Activated naive CD4-positive, alpha-beta T cell treated with anti-CD3 and anti-CD28 coated beads, Interleukin-2, amount 50 U/mL, for 72 hours (primary cell): ENCODE measurements around the gene XRN1. TPM values are rescaled to one million over a fixed set of nuclear protein-coding genes. Genes with fewer than 3 reads are reported as not detected.
"Not testable (repeated sequence)": the region's sequence is repeated elsewhere in the genome, so short reads cannot be mapped to it uniquely, and the experiment has no call there.

Source experiments
- ATAC-seq, 2 donors: fragments of 150-1000 bp; cut with Tn5 transposase; 2 replicates each; pipeline ENCODE4 v1.10.0; 2021; ENCODE audit warnings: mild to moderate bottlenecking in 2 of 2, moderate library complexity in 2 of 2
- DNase-seq, 2 donors: peaks; one replicate each; pipeline ENCODE4 v3.0.0; 2021 to 2022; ENCODE audit warnings: low spot score in 2 of 2
- H3K27ac Mint-ChIP-seq, 2 donors: one replicate each; pipeline ENCODE4 v1.8.0; 2022; ENCODE audit warnings: mild to moderate bottlenecking in 2 of 2, mixed read lengths in 2 of 2
- H3K36me3 Mint-ChIP-seq, 2 donors: one replicate each; pipeline ENCODE4 v1.8.0; 2022; ENCODE audit warnings: mixed read lengths in 2 of 2
- H3K9me3 Mint-ChIP-seq, 2 donors: one replicate each; pipeline ENCODE4 v1.8.0; 2022; ENCODE audit warnings: mixed read lengths in 2 of 2
- total RNA-seq, 2 donors: library from RNA; stranded (reverse); gene quantifications; one replicate each; pipeline ENCODE4 v1.2.3, GENCODE V29; 2022

XRN1 gene
- total RNA-seq, 2 donors from 2014 or later, result 60.4 to 79.2 TPM

- H3K27ac Mint-ChIP-seq, result peak overlapping the region in 1 of 2 donors; percentile 46
- H3K36me3 Mint-ChIP-seq, result peaks cover 0 to 7% of the 10 kb centered on the region in 2 donors
- ATAC-seq (no peak), DNase-seq (no peak)
- no peaks in the 10 kb centered on the region for H3K9me3 Mint-ChIP-seq
These were observed 73.2 kb downstream of the XRN1 start for GRCh38 chr3:142374687-142375086.

- H3K27ac Mint-ChIP-seq, DNase-seq, H3K36me3 Mint-ChIP-seq, ATAC-seq, H3K9me3 Mint-ChIP-seq: not testable (repeated sequence)
These were observed 78.3 kb downstream of the XRN1 start for GRCh38 chr3:142369576-142369975.

- ATAC-seq (no peak), DNase-seq (no peak)
- Mint-ChIP-seq H3K9me3 (no peaks in the 10 kb centered on the region), H3K36me3 (peaks cover 0 to 6% of the 10 kb centered on the region in 2 donors), H3K27ac (no peak overlapping the region)
These were observed 81.4 kb downstream of the XRN1 start for GRCh38 chr3:142366434-142366833.

GRCh38 chr3:142363936-142364467 lies 83.8 kb downstream of the XRN1 start:
- no peak for ATAC-seq
- peaks cover 4 to 6% of the 10 kb centered on the region in 2 donors for H3K36me3 Mint-ChIP-seq
- no peak for DNase-seq
- H3K27ac Mint-ChIP-seq, result no peak overlapping the region
- no peaks in the 10 kb centered on the region for H3K9me3 Mint-ChIP-seq

GRCh38 chr3:142363433-142363832 lies 84.4 kb downstream of the XRN1 start:
- not testable (repeated sequence) for H3K9me3 Mint-ChIP-seq, H3K36me3 Mint-ChIP-seq, ATAC-seq, H3K27ac Mint-ChIP-seq, DNase-seq

GRCh38 chr3:142359367-142359766 lies 88.5 kb downstream of the XRN1 start:
- ATAC-seq (no peak), DNase-seq (no peak)
- Mint-ChIP-seq H3K9me3 (no peaks in the 10 kb centered on the region), H3K36me3 (peaks cover 10 to 20% of the 10 kb centered on the region in 2 donors), H3K27ac (peak overlapping the region in 1 of 2 donors; percentile 2)

GRCh38 chr3:142356818-142357217 lies 91.0 kb downstream of the XRN1 start:
- Mint-ChIP-seq H3K36me3 (peaks cover 23 to 38% of the 10 kb centered on the region in 2 donors), H3K27ac (peak overlapping the region in 1 of 2 donors; percentile 5), H3K9me3 (no peaks in the 10 kb centered on the region)
- no peak for ATAC-seq
- DNase-seq, result no peak

GRCh38 chr3:142355692-142356091 lies 92.1 kb downstream of the XRN1 start:
- Mint-ChIP-seq H3K9me3 (no peaks in the 10 kb centered on the region), H3K36me3 (peaks cover 23 to 38% of the 10 kb centered on the region in 2 donors), H3K27ac (no peak overlapping the region)
- DNase-seq (no peak), ATAC-seq (no peak)

- no peak for DNase-seq
- no peak overlapping the region for H3K27ac Mint-ChIP-seq
- peaks cover 20 to 38% of the 10 kb centered on the region in 2 donors for H3K36me3 Mint-ChIP-seq
- no peaks in the 10 kb centered on the region for H3K9me3 Mint-ChIP-seq
- ATAC-seq, result no peak
These were observed 93.8 kb downstream of the XRN1 start for GRCh38 chr3:142354076-142354475.

GRCh38 chr3:142353571-142353970 lies 94.3 kb downstream of the XRN1 start:
- no peaks in the 10 kb centered on the region for H3K9me3 Mint-ChIP-seq
- H3K36me3 Mint-ChIP-seq, result peaks cover 19 to 42% of the 10 kb centered on the region in 2 donors
- ATAC-seq, result no peak
- H3K27ac Mint-ChIP-seq, result no peak overlapping the region
- DNase-seq, result no peak

- H3K36me3 Mint-ChIP-seq, result peaks cover 19 to 42% of the 10 kb centered on the region in 2 donors
- not testable (repeated sequence) for H3K9me3 Mint-ChIP-seq, ATAC-seq, DNase-seq, H3K27ac Mint-ChIP-seq
These were observed 95.1 kb downstream of the XRN1 start for GRCh38 chr3:142352698-142353097.

GRCh38 chr3:142348460-142348859 lies 99.4 kb downstream of the XRN1 start:
- H3K36me3 Mint-ChIP-seq, result peaks cover 15 to 35% of the 10 kb centered on the region in 2 donors
- ATAC-seq (no peak), DNase-seq (no peak)
- no peak overlapping the region for H3K27ac Mint-ChIP-seq
- H3K9me3 Mint-ChIP-seq, result peaks cover 3 to 4% of the 10 kb centered on the region in 2 donors

- Mint-ChIP-seq H3K36me3 (peaks cover 46 to 56% of the 10 kb centered on the region in 2 donors), H3K27ac (no peak overlapping the region), H3K9me3 (peaks cover 17 to 18% of the 10 kb centered on the region in 2 donors)
- ATAC-seq (no peak), DNase-seq (no peak)
These were observed 109.8 kb downstream of the XRN1 start for GRCh38 chr3:142337994-142338393.

GRCh38 chr3:142332390-142332789 lies 115.4 kb downstream of the XRN1 start:
- H3K27ac Mint-ChIP-seq, result no peak overlapping the region
- H3K9me3 Mint-ChIP-seq, result no peaks in the 10 kb centered on the region
- DNase-seq (no peak), ATAC-seq (no peak)
- peaks cover 0 to 27% of the 10 kb centered on the region in 2 donors for H3K36me3 Mint-ChIP-seq

- not testable (repeated sequence) for DNase-seq, ATAC-seq, H3K27ac Mint-ChIP-seq
- Mint-ChIP-seq H3K9me3 (peaks cover 0 to 11% of the 10 kb centered on the region in 2 donors), H3K36me3 (peaks cover 23 to 60% of the 10 kb centered on the region in 2 donors)
These were observed 123.4 kb downstream of the XRN1 start for GRCh38 chr3:142324275-142324953.

GRCh38 chr3:142319912-142320311 lies 127.9 kb downstream of the XRN1 start:
- Mint-ChIP-seq H3K27ac (peak overlapping the region in 1 of 2 donors; percentile 1), H3K9me3 (no peaks in the 10 kb centered on the region), H3K36me3 (peaks cover 6 to 37% of the 10 kb centered on the region in 2 donors)
- ATAC-seq (no peak), DNase-seq (no peak)

GRCh38 chr3:142319094-142319493 lies 128.7 kb downstream of the XRN1 start:
- DNase-seq, result no peak
- H3K27ac Mint-ChIP-seq, result no peak overlapping the region
- ATAC-seq, result no peak
- H3K36me3 Mint-ChIP-seq, result peaks cover 0 to 30% of the 10 kb centered on the region in 2 donors
- H3K9me3 Mint-ChIP-seq, result no peaks in the 10 kb centered on the region

- DNase-seq (no peak), ATAC-seq (no peak)
- Mint-ChIP-seq H3K9me3 (no peaks in the 10 kb centered on the region), H3K36me3 (peaks cover 0 to 29% of the 10 kb centered on the region in 2 donors), H3K27ac (no peak overlapping the region)
These were observed 129.5 kb downstream of the XRN1 start for GRCh38 chr3:142318331-142318730.
